ENCODE measurements around the gene CWC27.

Gene CWC27

DNA sequence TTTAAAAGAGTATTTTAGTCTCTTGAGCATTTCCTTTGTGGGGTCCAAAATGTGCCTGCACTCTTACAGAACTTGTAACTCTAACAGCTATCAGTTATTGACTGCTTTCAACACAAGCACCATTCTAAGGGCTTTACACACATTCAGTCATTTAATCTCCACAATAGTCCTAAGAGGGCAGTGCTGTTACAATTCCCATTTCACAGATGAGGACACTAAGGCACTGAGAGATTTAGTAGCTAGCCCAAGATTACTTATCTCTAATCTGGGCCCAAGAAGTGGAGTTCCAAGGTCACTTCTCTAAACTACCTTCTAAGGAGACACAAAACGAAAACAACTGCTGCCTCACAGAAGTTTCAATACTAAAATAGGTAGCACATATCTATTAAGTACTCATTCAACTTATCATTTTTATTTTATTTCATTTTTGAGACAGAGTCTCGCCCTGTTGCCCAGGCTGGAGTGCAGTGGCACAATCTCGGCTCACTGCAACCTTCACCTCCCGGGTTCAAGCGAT lies 275.2 kb downstream of the CWC27 start:
- no peaks in the 10 kb centered on the region for H3K36me3 ChIP-seq (ENCODE audit: insufficient read depth, low read length)
- no peaks in the 10 kb centered on the region for H3K9me2 ChIP-seq (replicated peaks; ENCODE audit: low read depth, low read length)
- no peaks in the 10 kb centered on the region for H3K79me2 ChIP-seq (ENCODE audit: insufficient read depth, low read length)
- no peaks in the 10 kb centered on the region for H3K9me3 ChIP-seq (ENCODE audit: insufficient read depth, low read depth, low read length)
- H3F3A ChIP-seq (ENCODE audit: low read depth), result no peaks in the 10 kb centered on the region
- H3K4me3 ChIP-seq (ENCODE audit: low read length, poor library complexity, severe bottlenecking), result no peak overlapping the region
- no peak for TF ChIP-seq CTCF (conservative IDR thresholded peaks at IDR 0.05; ENCODE audit: low read length)
- no peak for TF ChIP-seq EZH2phosphoT487 (IDR thresholded peaks at IDR 0.05; ENCODE audit: borderline replicate concordance)
- no peak overlapping the region for H2AFZ ChIP-seq (ENCODE audit: low read length)
- H3K4me1 ChIP-seq (ENCODE audit: insufficient read depth, low read length, poor library complexity, severe bottlenecking), result no peaks in the 10 kb centered on the region
- H3K4me2 ChIP-seq (ENCODE audit: low read depth, low read length, poor library complexity, severe bottlenecking), result no peak overlapping the region
- no peaks in the 10 kb centered on the region for H3K27me3 ChIP-seq (ENCODE audit: insufficient read depth, low read length, poor library complexity, severe bottlenecking)
- H4K20me1 ChIP-seq (ENCODE audit: insufficient read depth, low read length, poor library complexity, severe bottlenecking), result no peaks in the 10 kb centered on the region
- H3K9ac ChIP-seq (ENCODE audit: low read depth, low read length, poor library complexity, severe bottlenecking), result no peak overlapping the region

- H4K20me1 ChIP-seq (ENCODE audit: insufficient read depth, low read length, poor library complexity, severe bottlenecking), result no peaks in the 10 kb centered on the region
- TF ChIP-seq CTCF (conservative IDR thresholded peaks at IDR 0.05; ENCODE audit: low read length), result no peak
- TF ChIP-seq EZH2phosphoT487 (IDR thresholded peaks at IDR 0.05; ENCODE audit: borderline replicate concordance), result no peak
- H3K4me1 ChIP-seq (ENCODE audit: insufficient read depth, low read length, poor library complexity, severe bottlenecking), result peaks cover 11% of the 10 kb centered on the region
- H3K9ac ChIP-seq (ENCODE audit: low read depth, low read length, poor library complexity, severe bottlenecking), result no peak overlapping the region
- no peak overlapping the region for H2AFZ ChIP-seq (ENCODE audit: low read length)
- H3K27me3 ChIP-seq (ENCODE audit: insufficient read depth, low read length, poor library complexity, severe bottlenecking), result no peaks in the 10 kb centered on the region
- no peaks in the 10 kb centered on the region for H3K9me3 ChIP-seq (ENCODE audit: insufficient read depth, low read depth, low read length)
- H3K9me2 ChIP-seq (replicated peaks; ENCODE audit: low read depth, low read length), result no peaks in the 10 kb centered on the region
- no peaks in the 10 kb centered on the region for H3K36me3 ChIP-seq (ENCODE audit: insufficient read depth, low read length)
- no peak overlapping the region for H3K4me2 ChIP-seq (ENCODE audit: low read depth, low read length, poor library complexity, severe bottlenecking)
- H3K79me2 ChIP-seq (ENCODE audit: insufficient read depth, low read length), result no peaks in the 10 kb centered on the region
- H3F3A ChIP-seq (ENCODE audit: low read depth), result no peaks in the 10 kb centered on the region
- no peak overlapping the region for H3K4me3 ChIP-seq (ENCODE audit: low read length, poor library complexity, severe bottlenecking)
Observed at GRCh38 chr5:65047225-65047624, 278.5 kb downstream of the CWC27 start.

DNA sequence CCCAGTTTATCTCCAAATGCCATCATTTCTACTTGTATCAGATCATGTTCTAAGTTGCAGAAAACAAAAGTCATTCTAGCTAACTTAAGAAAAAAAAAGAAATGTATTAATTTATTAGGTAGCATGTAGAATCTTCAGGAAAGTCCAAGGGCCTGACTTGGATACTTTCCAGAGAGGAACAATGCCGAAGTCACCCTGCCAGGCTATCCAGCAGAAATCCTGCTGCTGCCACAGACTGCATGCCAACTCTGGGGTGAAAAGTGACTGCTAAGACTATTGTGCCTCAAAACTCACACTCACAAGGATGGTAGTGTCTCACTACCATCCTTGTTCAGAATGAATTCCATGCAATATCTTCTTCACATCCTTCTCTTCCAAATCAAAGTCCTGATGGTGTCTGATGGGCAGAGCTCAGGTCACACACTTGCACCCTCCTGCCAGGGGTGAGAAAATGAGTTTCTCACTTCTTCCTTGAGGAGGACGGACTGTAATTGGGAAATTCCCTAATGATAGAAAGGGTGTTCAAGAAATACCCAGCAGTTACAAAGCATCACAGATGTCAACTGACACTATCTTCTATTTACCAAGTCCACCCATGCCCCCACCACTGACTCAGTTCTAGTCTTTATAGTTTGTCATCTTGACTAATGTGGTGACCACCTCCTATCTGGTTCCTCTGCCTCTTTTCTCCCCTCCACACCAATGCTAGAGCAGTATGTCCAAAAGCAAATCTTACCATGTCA lies 279.4 kb downstream of the CWC27 start:
- Histone ChIP-seq H3K27me3 (ENCODE audit: insufficient read depth, low read length, poor library complexity, severe bottlenecking) (no peaks in the 10 kb centered on the region), H3K9ac (ENCODE audit: low read depth, low read length, poor library complexity, severe bottlenecking) (no peak overlapping the region), H3K9me3 (ENCODE audit: insufficient read depth, low read depth, low read length) (no peaks in the 10 kb centered on the region), H3K9me2 (replicated peaks; ENCODE audit: low read depth, low read length) (no peaks in the 10 kb centered on the region), H3K4me1 (ENCODE audit: insufficient read depth, low read length, poor library complexity, severe bottlenecking) (peaks cover 11% of the 10 kb centered on the region), H3K4me3 (ENCODE audit: low read length, poor library complexity, severe bottlenecking) (no peak overlapping the region), H3K79me2 (ENCODE audit: insufficient read depth, low read length) (no peaks in the 10 kb centered on the region), H3K4me2 (ENCODE audit: low read depth, low read length, poor library complexity, severe bottlenecking) (no peak overlapping the region), H3F3A (ENCODE audit: low read depth) (no peaks in the 10 kb centered on the region), H3K36me3 (ENCODE audit: insufficient read depth, low read length) (no peaks in the 10 kb centered on the region), H2AFZ (ENCODE audit: low read length) (0 out of 2 replicates have a peak overlapping the region, but pooled peaks have one; percentile 59), H4K20me1 (ENCODE audit: insufficient read depth, low read length, poor library complexity, severe bottlenecking) (no peaks in the 10 kb centered on the region)
- TF ChIP-seq EZH2phosphoT487 (IDR thresholded peaks at IDR 0.05; ENCODE audit: borderline replicate concordance), result no peak
- no peak for TF ChIP-seq CTCF (conservative IDR thresholded peaks at IDR 0.05; ENCODE audit: low read length)
